Measurements from ENCODE around the gene PSMD8. TPM values are rescaled to one million over a fixed set of nuclear protein-coding genes. Genes with fewer than 3 reads are reported as not detected.
A peak's percentile ranks its signal among the peaks of the same experiment; 100 is the strongest.

The PSMD8 gene
- total RNA-seq, 1 donor from 2014 or later: 391 TPM

- DNase-seq (ENCODE audit: low read depth): no peak
Measured at GRCh38 chr19:38386971-38387549, 12.7 kb downstream of the PSMD8 start.

- DNase-seq (ENCODE audit: low read depth): peak; percentile 88
Measured at GRCh38 chr19:38387550-38388348, 13.4 kb downstream of the PSMD8 start, which contains the start of gene GGN. GGN (minus strand) TSS chr19:38388034; CDS start chr19:38387261, 773 bp downstream.

DNA sequence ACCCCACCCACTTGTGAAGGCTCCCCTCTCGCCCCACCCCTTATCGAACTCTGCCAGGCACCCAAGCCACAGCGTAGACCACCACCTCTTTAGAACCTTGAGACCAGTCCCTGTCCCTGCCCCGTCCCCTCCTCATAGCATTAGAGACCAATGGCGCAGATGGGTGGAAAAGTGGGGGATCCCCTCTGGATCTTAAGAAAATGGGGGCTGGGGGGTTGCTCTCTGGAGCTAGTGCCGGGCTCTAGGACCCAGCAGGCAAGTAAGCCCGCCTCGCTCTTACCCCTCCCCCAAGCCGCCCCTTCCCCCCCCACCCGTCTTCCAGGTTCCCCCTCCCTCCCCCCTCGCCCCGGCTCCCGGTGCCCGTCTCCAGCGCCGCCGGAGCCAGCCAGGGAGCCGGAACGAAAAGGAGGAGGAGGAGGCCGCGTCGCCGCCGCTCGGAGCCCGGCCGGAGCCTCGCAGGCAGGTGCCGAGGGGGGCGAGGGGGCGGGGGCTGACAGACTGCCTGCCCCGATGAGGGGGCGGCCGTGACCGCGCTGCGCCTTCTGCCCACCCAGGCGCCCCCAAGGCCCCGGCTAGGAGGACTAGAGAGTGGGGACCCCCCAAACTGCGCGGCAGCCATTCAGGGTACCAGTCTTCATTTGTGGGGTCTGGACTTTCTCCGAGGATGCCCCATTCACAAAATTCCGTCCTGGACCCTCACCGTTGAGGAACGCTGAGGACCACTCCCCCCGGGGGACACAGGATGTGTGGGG, 14.2 kb downstream of the PSMD8 start, which contains the start of gene SPRED3:
SPRED3 (plus strand) TSS at position 349 of the 752 bp plus-strand sequence. CDS start 1,606 bp downstream, outside the sequence.
- DNase-seq (ENCODE audit: low read depth): no peak

DNA sequence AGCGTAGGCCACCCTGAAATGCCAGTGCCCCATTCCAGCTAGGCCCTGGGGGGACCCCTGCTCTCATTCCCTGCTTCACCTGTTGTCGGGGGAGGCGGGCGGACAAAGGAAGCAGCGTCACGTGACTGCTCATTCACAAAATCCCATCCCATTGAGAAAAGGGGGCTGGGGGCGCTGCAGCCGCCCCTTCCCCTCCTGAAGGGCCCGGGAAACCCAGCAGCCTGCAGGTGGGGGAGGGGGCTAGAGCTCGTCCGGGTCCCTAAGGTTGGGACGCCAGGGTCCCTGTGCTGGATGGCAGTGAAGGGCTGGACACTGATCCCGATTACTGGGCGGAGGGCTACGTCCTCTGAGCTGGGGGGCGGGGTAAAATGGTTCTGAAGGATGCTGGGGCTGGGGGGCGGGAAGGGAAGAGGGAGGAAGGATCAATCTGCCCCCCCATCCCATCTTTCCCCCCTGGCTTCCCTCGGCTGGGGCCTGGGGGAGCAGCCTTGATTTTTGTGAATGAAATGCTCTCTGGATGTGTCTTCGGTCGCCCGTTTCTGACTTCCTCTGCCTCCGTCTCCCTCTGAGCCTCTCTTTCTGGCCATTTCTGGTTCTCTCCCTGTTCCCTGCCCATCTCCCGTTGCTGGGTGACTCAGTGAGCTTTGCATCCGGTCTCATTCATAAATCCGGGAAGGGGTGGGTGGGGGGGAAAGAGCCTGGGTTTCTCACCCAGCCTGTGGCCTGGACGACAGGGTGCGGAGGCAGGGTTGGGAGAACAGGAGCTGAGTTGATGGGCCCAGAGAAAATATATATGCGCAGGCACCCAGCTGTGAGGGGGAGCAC, 14.9 kb downstream of the PSMD8 start:
- DNase-seq (ENCODE audit: low read depth): peak; percentile 63

- DNase-seq (ENCODE audit: low read depth): no peak
Measured at GRCh38 chr19:38389957-38390924, 15.9 kb downstream of the PSMD8 start.

DNA sequence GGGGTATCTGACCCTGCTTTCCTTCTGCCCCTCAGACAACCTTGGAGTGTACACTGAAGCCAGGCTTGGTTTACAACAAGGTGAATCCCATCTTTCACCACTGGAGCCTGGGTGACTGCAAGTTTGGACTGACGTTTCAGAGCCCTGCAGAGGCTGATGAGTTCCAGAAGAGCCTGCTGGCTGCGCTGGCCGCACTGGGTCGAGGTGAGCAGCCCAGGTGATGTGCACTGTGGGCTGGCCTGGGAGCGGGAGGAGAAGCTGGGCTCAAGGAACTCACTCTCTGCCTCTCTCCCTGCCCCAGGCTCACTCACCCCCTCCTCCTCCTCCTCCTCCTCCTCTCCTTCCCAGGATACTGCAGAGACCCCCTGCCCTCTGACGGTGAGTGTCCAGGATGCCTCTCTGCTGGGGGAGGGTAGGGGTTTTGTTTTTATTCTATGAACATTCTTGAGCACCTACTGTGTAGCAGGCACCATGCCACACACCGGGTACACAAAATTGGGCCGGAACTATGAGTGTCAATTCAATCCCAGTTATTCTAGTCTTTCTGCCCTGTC, 17.6 kb downstream of the PSMD8 start:
- no peak for DNase-seq (ENCODE audit: low read depth)

- no peak for DNase-seq (ENCODE audit: low read depth)
Measured at GRCh38 chr19:38392707-38393308, 18.4 kb downstream of the PSMD8 start.

DNA sequence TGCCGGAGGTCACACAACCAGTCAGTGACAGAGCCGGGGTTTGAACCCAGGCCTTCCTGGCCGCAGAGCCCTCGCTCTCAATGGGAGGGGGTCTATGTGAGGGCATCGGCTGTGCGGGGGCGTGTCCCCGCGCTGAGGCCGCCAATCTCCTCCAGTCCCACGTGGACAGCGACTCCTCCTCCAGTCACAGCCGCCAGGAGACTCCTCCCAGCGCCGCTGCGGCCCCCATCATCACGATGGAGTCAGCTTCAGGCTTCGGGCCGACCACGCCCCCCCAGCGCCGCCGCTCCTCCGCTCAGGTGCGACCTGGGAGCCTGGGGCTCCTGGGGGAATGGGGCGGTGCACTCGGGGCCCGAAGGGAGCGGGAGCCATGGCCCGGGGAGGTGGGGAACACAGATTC, 20.1 kb downstream of the PSMD8 start:
- no peak for DNase-seq (ENCODE audit: low read depth)

GRCh38 chr19:38395381-38396114, 21.2 kb downstream of the PSMD8 start:
- DNase-seq (ENCODE audit: low read depth): no peak

GRCh38 chr19:38399081-38399480, 24.7 kb downstream of the PSMD8 start:
- DNase-seq (ENCODE audit: low read depth): no peak

DNA sequence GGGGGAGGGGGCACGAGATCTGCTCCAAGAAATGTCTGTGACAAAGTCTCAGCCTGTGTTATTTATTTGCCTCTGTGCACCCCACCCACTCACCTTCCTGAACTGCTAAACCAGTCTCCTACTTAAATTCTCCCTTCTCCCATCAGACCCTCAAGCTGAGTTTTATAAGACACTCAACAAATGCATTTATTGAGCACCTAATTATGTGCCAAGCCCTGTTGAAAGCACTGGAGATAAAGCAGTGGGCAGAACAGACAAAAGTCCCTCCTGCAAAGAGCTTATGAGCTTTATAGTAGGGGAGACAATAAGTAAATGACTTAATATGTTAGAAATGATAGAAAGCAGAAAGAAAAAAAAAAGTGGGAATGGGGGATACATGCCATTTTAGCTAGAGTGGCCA, 25.2 kb downstream of the PSMD8 start:
- DNase-seq (ENCODE audit: low read depth): no peak

DNA sequence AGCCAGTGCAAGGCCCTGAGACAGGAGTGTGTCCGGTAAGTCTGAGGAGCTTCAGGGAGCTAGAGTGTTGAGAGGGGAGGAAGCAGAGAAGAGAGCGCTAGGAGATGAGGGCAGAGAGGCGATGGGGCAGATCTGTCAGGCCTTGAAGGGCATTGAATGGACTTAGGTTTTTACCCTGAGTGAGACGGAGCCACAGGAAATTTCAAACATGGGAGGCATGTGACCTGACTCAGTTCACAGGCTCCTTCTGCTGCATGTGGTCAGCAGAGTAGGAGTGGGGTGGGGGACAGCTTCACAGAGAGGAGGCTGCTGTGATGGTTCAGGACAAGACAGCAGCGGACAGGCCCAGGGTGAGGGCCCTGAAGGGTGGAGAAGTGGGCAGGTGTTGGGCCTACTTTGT, 26.0 kb downstream of the PSMD8 start:
- DNase-seq (ENCODE audit: low read depth): no peak

DNA sequence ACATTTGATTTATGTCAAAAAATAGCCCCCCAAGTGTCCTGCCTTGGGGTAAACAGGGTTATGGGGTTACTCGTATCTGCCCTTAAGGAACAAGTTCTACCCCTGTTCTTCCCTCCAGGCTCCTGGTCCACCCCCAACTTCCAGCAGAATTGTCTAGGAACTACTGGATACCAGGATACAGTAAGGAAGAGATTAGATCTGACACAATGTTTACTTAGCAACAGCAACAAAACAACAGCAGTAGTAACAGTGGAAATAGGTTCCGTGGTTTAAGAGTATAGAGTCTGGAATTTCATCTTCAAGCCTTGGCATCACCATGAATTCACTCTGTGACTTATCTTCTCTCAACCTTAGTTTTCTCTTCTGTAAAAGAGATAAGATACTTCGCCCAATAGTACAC, 26.8 kb downstream of the PSMD8 start:
- no peak for DNase-seq (ENCODE audit: low read depth)

DNA sequence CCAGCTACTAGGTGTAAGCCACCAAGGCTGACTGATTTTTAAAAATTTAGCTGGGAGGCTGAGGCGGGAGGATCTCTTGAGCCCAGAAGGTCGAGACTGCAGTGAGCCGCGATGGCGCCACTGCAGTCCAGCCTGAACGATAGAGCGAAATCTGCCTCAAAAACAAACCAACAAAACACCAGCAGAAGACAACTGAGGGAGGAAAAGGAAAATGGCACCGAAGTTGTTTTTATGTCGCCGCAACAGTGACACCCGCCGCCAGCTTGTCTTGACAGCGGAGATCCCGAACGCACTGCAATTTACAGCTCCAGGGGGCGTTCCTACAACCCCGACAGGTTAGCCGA, 28.2 kb downstream of the PSMD8 start:
- no peak for DNase-seq (ENCODE audit: low read depth)

DNA sequence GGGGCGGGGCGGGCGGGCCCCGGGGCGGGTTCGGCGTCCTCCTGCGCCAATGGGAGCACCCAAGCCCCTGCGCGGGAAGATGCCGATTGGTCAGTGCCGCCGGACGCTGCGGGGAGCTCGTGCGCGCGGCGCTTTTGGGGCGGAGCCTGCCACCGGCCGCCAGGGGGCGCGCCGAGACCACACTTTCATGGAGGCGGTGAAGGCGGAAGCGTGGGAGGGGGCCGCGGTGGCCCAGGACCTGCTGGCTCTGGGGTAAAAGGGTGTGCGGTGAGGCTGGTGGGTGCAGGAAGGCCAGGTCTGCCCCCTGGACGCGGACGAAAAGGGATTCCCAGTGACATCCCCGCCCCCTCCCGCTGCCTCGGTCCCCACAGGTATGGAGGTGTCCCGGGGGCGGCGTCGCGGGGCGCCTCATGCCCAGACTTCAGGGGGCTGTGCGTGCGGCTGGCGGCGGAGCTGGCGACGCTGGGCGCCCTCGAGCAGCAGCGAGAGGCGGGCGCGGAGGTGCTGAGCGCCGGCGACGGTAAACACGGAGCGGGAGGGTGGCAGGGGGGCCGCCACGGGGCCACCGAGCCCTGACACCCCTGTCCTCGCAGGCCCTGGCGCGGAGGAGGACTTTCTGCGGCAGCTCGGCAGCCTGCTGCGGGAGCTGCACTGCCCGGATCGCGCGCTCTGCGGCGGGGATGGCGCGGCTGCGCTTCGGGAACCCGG, 28.8 kb downstream of the PSMD8 start, which contains the start of gene FAM98C:
FAM98C (plus strand) TSS at position 127 of the 708 bp plus-strand sequence; CDS start at position 188, 61 bp downstream.
- DNase-seq (ENCODE audit: low read depth): peak; percentile 95

- DNase-seq (ENCODE audit: low read depth): no peak
Measured at GRCh38 chr19:38404858-38405257, 30.5 kb downstream of the PSMD8 start.

- no peak for DNase-seq (ENCODE audit: low read depth)
Measured at GRCh38 chr19:38405276-38405675, 30.9 kb downstream of the PSMD8 start.

All from myocyte (in vitro differentiated cells).